GM18499 (cell line): Measurements from ENCODE around the gene USP43.

Experiments
- ATAC-seq: cut with Tn5 transposase; IDR thresholded peaks from one replicate; pipeline ENCODE4 v1.9.1; 2021; ENCODE audit warnings: moderate number of reproducible peaks; ENCODE audit not compliant: insufficient read depth, unreplicated experiment

The USP43 gene

DNA sequence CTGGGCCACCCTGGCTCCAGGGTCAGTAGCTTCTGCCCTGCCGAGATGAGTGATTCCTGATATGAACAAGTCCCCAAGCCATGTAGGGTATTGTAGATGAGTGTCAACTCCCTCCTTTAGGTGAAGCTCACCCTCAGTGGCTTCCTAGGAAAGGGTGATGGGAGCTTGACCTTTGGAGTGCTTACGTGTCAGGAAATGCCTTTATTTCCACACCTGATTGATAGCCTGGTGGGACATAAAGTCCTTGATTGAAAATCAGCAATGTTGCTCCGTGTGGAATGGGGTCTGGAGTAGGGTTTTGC is 58.4 kb downstream of the USP43 start:
- ATAC-seq: no peak

DNA sequence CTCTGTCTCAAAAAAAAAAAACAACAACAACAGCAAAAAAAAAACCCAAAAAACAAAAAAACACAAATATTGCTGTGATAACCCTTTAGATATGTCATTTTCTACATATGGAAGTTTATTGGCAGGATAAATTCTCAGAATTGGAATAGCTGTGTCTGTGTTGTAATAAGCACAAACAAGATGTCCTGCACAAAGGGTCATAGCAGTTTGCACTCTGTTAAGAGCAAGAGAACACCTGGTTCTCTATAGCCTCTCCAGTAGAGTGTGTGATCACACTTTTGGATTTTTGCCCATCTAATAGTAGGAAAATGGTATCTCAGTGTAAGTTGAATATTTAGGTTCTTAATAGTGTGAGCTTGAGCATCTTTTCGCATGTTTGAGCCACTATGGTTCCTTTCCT is 60.4 kb downstream of the USP43 start:
- ATAC-seq: no peak

DNA sequence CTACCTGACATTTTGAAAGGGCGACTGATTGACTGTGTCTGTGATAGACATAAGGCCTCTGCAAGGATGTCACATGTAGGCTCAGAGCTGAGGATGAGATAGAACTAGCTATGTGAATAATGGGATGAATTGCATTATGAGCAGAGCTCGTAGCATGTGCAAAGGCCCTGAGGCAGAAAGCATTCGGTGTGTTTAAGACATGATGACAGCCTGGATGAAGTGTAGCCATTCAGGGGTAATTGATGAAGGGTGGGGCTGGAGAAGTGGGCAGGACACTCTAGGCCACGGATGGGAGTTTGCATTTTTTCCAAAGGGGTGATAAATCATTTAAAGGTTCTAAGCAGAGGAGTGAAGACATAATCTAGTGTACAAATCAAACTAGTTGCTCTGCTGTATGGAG is 62.6 kb downstream of the USP43 start:
- no peak for ATAC-seq

DNA sequence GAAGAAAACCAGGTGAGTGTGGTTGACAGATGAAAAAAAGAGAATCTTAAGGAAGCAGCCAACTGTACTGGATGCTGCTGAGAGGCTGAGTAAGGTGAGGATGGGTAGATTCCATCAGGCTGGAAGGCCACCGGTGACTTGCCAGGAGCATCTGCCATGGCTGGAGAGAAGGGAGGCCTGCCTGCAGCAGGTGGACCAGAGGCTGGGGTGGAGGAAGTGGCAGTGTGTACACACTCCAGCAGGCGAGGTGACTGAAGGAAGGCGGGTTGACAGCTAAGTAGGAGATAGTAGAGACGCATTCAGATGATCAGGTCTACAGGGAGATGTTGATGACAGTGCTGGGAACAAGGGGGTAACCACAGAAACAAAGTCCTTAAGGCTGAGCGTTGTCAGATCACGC is 69.5 kb downstream of the USP43 start:
- no peak for ATAC-seq

DNA sequence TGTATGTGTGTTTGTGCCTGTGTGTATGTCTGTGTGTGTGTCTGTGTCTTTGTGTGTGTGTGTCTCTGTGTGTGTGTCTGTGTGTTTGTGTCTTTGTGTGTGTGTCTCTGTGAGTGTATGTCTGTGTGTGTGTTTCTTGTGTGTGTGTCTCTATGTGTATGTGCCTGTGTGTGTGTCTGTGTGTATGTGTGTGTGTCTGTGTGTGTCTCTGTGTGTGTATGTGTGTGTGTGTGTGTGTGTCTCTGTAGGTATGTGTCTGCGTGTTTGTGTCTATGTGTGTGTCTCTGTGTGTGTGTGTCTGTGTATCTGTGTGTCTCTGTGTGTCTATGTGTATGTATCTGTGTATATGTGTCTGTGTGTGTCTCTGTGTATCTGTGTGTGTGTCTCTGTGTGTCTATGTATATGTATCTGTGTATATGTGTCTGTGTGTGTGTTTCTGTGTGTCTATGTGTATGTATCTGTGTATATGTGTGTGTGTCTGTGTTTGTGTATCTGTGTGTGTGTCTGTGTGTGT is 70.2 kb downstream of the USP43 start:
- no peak for ATAC-seq

DNA sequence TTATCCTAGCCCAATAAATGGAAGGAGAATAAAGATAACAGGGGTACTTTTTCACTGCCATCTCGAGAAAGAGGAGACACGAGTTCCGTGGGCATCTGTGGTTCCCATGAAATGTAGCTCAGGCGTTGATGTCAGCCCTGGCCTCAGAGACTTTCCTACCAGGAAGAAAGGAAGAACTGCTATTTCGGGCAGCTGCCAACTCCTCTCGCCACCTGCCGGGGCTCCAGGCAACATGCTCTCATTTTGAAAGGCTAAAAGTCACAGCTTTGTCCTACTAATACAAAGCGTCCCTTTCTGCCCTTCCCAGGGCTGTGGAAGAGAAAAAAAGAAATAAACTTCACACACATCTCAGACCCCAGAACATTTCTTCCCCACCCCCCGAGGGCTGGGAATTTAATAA is 80.3 kb downstream of the USP43 start:
- ATAC-seq: no peak

DNA sequence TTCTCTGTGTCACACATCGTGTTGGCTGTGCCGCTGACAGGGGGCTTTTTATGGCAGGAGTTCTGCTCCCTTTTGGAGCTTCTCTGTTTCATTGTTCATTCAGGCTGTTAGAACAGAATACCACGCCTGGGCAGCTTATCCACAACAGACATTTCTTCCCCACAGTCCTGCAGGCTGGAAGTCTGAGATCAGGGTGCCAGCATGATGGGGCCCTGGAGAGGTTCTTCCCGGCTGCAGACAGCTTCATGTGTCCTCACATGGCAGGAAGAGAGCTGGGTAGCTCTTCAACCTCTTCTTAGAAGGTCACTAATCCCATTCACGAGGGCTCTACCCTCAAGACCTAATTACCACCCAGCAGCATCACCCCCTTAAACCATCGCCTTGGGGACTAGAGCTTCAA is 81.0 kb downstream of the USP43 start:
- ATAC-seq: no peak

DNA sequence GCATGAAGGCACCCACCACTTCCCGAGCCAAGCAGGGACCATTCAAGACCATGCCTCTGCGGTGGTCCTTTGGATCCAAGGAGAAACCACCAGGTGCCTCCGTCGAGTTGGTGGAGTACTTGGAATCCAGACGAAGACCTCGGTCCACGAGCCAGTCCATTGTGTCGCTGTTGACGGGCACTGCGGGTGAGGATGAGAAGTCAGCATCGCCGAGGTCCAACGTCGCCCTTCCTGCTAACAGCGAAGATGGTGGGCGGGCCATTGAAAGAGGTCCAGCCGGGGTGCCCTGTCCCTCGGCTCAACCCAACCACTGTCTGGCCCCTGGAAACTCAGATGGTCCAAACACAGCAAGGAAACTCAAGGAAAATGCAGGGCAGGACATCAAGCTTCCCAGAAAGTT is 82.7 kb downstream of the USP43 start:
- ATAC-seq: no peak

DNA sequence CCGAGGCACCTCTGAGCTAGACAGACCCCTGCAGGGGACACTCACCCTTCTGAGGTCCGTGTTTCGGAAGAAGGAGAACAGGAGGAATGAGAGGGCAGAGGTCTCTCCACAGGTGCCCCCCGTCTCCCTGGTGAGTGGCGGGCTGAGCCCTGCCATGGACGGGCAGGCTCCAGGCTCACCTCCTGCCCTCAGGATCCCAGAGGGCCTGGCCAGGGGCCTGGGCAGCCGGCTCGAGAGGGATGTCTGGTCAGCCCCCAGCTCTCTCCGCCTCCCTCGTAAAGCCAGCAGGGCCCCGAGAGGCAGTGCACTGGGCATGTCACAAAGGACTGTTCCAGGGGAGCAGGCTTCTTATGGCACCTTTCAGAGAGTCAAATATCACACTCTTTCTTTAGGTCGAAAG is 83.2 kb downstream of the USP43 start:
- no peak for ATAC-seq

DNA sequence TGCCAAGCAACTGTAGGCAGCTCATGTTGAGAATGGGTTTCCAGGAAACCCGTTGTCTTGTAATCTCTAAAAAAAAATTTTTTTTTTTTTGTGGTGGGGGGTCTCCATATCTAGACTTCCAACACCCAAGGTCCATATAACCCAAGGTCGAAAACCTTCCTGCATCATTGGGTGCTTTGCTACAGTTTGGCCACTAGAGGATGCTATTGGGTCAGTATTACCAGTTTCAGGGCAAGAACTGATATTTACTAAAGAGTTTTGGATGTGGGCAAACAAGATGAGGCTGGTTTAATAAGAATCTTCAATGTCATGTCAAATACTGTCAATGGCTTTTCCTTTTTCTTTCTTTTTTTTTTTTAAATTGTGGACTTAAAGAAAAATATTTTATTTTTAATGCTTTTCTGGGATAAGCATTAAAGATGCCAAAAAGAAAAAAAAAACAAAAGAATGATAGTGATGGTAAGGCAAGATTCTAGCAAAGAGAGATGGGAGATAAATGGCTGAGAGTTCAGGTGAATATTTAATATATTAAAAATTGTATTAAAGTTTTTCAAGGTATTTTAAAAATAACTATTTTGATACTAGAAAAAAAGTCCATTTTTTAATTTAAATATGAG is 83.8 kb downstream of the USP43 start:
- no peak for ATAC-seq

DNA sequence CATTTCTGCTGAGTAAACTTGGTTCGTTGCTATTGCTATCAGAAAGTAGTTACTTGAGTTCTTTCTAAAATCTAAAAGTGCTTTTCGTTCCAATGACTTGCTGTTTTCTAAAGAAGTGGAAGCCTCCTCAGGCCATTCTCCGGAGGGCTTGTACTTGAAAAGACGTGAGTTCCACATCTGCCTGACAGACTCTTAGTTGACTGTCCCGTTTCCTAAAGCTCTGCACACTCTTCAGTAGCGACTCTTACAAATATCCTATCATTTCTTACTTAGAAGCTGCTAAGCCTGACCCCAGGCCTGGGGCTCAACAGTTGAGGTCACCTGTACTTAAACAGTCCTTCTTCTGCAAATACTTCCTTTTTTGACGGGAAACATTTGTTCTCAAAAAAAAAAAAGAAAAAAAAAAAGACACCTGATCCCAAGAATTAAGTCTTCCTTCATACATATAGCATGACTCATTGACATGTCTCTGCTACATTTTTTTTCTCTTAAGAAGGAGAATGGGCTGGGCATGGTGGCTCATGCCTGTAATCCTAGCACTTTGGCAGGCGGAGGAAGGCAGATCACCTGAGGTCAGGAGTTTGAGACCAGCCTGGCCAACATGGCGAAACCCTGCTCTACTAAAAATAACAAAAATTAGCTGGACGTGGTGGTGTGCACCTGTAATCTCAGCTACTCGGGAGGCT is 84.6 kb downstream of the USP43 start:
- ATAC-seq: no peak

DNA sequence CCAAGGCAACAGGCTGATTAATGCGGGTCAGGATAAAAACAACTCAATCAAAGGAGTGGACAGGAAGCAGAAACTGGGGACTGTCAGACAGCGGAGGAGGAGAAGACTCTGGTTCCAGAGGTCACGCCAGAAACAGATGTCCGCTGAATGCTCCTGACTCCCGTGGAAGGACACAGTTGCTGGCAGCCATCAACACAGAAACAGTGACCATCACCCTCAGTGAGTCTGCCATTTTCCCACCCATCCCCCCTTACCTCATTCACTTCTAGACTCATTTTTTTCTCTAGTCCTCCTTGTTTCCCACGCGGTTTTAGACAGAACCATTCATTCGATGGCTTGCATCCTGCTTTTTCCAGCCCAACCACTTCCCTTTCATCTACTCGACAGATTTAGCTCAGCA is 105.2 kb downstream of the USP43 start:
- ATAC-seq: no peak

DNA sequence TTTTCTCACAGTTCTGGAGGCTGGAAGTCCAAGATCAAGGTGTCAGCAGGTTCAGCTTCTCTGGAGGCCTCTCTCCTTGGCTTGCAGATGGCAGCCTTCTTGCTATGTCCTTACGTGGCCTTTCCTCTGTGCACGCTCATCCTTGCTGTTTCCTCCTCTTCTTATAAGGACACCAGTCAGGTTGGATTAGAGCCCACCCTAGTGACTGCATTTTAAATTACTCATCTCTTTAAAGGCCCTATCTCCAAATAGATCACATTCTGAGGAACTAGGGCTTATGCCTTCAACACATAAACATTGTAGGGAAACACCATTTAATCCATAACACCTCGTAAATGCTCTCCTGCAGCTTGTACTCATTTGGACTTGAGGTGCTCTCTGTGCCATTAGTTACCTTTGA is 109.8 kb downstream of the USP43 start:
- ATAC-seq: no peak

DNA sequence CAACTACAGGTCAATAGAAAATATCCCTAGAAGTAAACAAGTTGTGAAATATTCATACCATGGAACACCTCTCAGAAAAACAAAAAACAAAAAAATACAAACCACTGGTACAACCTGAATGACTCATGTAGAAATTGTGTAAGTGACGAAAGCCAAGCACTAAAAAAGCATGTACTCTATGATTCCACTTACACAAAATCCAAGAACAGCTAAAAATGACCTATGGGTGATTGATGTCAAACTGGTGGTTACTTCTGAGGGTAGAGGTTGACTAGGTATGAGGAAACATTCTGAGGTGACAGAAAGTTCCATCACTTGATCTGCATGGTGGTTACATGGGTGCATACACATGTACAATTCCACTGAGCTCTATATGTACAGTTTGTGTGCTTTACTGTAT is 114.9 kb downstream of the USP43 start:
- no peak for ATAC-seq

DNA sequence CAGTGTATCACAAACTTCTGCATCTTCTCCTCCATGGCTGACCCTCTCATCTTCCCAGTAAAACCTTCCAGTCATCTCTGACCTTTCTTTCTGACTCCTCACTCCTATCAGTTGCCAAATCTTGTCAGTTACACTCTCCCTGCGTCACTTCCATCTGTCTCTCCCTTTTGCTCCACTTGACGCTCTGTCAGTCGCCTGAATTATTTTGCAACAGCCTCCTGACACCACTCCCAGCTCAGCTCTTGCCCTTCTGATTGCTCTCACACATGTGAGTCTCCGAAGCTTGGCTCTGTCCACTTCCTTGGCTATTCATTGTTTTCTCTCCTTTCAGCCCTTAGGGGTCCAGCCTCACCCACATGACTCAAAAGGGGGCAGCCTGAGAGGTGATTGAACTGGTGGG is 118.3 kb downstream of the USP43 start:
- ATAC-seq: no peak

DNA sequence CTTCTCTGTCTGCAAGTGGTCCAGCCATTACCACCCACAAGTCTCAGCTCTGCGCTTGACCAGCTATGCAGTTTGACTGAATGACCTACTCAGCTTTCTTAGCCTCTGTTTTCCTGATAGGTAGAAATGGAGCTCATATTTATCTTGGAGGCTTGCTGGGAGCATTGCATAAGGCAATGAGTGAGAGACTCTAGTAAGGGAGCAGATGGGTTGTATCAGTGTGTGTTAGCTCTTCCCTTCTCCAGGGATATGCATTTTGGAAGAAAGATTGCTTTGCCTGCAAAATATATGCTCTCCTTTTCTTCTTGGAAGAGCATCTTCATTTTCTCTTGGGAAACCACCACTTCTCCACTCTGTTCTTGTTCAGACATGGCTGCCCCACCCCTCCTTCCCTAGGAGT is 120.0 kb downstream of the USP43 start:
- no peak for ATAC-seq

DNA sequence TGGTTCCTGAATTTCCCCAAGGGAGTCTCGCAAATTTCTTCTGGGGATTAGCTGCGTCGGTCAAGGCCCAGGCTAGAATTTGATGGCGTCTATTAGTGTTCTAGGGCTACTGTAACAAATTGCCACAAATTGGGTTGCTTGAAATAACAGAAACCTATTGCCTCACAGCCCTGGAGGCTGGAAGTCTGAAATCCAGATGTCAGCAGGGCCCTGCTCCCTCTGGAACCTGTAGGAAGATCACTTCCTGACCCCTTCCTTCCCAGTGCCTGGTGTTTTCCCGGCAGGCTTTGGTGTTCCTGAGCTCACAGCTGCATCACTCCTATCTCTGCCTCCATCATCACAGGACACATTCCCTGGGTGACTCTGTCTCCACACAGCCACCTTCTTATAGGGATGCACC is 121.7 kb downstream of the USP43 start:
- no peak for ATAC-seq

DNA sequence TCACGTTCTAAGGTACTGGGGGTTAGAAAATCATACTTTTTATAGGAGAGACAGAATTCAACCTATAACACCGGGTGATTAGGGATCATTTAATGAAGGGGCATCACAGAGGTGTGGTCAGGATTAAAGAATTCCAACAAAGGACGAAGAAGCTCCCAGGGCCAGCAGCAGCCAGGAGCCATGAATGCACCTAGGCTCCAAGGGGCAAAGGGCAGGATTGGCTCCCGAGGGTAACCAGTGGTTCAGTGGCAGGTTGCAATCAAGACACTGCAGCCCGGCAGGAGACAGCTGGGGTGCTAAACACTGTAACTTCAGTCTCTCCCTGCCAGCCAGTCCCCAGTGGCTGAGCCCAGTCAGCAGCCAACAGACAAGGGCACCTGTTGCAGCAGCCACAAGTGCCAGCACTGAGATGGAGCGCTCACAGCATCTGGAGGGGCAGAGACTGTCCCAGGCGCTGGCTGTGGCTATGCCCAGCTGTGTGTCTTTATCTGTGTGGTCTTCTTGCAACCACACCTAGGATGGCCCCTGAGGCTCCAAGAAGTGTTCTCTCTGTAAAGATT is 122.2 kb downstream of the USP43 start:
- no peak for ATAC-seq

DNA sequence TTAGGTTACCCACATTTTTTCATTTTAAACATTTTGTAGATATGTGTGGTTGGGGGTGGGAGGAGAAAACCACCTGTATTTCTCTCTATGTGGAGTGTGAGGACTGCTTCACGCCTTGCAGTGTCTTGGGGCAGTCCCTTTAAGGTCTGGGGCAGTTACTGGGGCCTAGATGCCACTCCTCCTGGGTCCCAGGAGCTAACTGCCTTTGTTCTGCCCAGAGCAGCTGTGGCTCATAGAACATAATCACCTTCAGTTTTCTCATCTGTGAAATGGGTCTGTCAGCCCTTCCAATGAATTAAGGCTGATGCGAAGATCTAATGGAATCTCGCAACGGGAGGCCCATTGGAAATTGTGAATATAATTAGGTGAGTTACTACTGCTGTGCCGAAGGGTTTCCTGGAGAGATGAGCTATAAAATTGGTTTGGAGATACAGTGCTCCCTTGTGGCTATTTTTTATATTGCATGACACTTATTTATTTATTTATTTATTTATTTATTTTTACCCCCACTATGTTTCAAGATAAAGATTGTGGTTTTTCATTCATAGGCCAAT is 123.1 kb downstream of the USP43 start:
- no peak for ATAC-seq

DNA sequence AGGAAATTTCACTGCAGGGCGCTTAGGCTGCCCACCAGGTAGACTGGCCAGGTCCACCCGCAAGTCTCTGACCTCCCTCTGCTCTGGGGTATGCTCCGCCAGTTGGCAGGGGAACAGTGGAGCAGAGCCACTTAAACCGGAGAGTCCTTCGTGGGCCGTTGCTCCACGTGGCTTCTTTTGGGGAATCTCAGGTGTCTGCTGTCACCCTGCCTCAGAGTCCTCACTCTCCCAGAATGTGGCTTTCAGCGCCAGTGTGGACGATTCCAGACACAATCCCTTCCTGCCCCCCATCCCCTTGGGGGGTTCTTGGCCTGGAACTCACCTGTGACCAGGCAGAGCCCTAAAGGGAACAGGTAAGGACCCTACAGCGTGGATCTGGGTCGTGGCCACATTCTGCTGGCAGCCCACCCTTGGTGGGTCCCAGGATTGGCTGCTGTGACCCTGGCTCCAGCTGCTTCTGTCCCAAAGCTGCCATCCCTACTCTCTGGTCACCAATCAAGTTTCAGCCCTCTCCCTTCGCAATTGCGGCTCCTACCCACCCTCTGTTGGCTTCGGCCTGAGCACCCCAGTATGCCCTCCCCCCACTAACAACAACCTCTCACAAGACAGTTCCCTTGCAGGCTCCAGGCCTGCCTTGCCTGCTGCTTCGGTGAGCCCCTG is 123.8 kb downstream of the USP43 start:
- ATAC-seq: no peak

DNA sequence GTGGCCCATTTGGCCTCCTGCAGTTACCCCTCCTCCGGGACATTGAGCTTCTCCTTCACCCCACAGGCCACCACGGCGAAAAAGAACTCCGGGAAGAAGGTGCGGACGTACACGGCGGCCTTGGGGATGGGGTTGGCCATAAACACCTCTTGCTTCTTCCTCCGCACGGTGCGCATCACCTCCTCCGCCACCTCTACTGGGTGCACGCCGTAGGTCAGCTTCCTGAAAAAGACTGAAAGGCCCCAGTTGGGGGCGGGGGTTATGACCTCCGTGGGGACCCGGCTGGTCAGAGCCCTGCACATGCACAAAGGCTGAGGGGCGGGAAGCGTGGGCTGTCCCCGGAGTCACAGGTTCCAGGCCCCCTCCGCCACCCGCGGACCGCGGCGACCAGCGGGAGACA is 126.1 kb downstream of the USP43 start:
- ATAC-seq: no peak
